MG63 (cell line): ENCODE measurements around the gene SDHAF4. TPM values are rescaled to one million over a fixed set of nuclear protein-coding genes. Genes with fewer than 3 reads are reported as not detected.
"Not testable (repeated sequence)": the region's sequence is repeated elsewhere in the genome, so short reads cannot be mapped to it uniquely, and the experiment has no call there.

ENCODE experiments used
- DNase-seq: peaks from one replicate; pipeline ENCODE4 v3.0.0-alpha.2; 2020
- H3K27me3 ChIP-seq: fragments of 250-450 bp; sonication (Bioruptor Pico); 2 replicates; pipeline ENCODE4 v1.5.1; 2020; ENCODE audit warnings: mild to moderate bottlenecking, moderate library complexity
- H3K36me3 ChIP-seq: fragments of 250-450 bp; sonication (Bioruptor Pico); 2 replicates; pipeline ENCODE4 v1.5.1; 2020; ENCODE audit warnings: mild to moderate bottlenecking, moderate library complexity
- H3K4me3 ChIP-seq: fragments of 250-450 bp; sonication (Bioruptor Pico); 2 replicates; pipeline ENCODE4 v1.5.1; 2020; ENCODE audit warnings: mild to moderate bottlenecking, moderate library complexity
- H3K9me3 ChIP-seq: fragments of 250-450 bp; sonication (Bioruptor Pico); 2 replicates; pipeline ENCODE4 v1.5.1; 2020; ENCODE audit warnings: mild to moderate bottlenecking, moderate library complexity
- total RNA-seq: library from RNA; depleted of rRNA; stranded (reverse); fragments of >200 nt; shearing (Covaris generic); gene quantifications from 2 replicates; pipeline ENCODE4 v1.2.3, GENCODE V29; 2014; ENCODE audit warnings: low replicate concordance; rRNA removed

The SDHAF4 gene
- 0.91 and 3.2 TPM in 2 replicates for total RNA-seq

- DNase-seq, result peak; percentile 91
Measured at GRCh38 chr6:70566751-70567382, at the start of gene SDHAF4. SDHAF4 (plus strand) TSS chr6:70566930; CDS start chr6:70566941, 11 bp downstream.

GRCh38 chr6:70518723-70519122, 48.0 kb upstream of the SDHAF4 start:
- no peaks in the 10 kb centered on the region for H3K36me3 ChIP-seq
- H3K4me3 ChIP-seq, result no peak overlapping the region
- no peaks in the 10 kb centered on the region for H3K9me3 ChIP-seq
- no peaks in the 10 kb centered on the region for H3K27me3 ChIP-seq
- no peak for DNase-seq

More at GRCh38 chr6:70566751-70567382, at the start of gene SDHAF4:
- Histone ChIP-seq H3K27me3 (no peaks in the 10 kb centered on the region), H3K9me3 (no peaks in the 10 kb centered on the region), H3K36me3 (peaks cover 8% of the 10 kb centered on the region), H3K4me3 (peak within 1 kb of the TSS; percentile 93)

- H3K9me3 ChIP-seq, result no peaks in the 10 kb centered on the region
- no peaks in the 10 kb centered on the region for H3K27me3 ChIP-seq
- no peak overlapping the region for H3K4me3 ChIP-seq
- no peak for DNase-seq
- no peaks in the 10 kb centered on the region for H3K36me3 ChIP-seq
Measured at GRCh38 chr6:70520575-70520974, 46.2 kb upstream of the SDHAF4 start.

GRCh38 chr6:70524721-70525286, 41.9 kb upstream of the SDHAF4 start:
- no peaks in the 10 kb centered on the region for H3K27me3 ChIP-seq
- no peak for DNase-seq
- no peak overlapping the region for H3K4me3 ChIP-seq
- H3K36me3 ChIP-seq, result no peaks in the 10 kb centered on the region
- no peaks in the 10 kb centered on the region for H3K9me3 ChIP-seq

DNA sequence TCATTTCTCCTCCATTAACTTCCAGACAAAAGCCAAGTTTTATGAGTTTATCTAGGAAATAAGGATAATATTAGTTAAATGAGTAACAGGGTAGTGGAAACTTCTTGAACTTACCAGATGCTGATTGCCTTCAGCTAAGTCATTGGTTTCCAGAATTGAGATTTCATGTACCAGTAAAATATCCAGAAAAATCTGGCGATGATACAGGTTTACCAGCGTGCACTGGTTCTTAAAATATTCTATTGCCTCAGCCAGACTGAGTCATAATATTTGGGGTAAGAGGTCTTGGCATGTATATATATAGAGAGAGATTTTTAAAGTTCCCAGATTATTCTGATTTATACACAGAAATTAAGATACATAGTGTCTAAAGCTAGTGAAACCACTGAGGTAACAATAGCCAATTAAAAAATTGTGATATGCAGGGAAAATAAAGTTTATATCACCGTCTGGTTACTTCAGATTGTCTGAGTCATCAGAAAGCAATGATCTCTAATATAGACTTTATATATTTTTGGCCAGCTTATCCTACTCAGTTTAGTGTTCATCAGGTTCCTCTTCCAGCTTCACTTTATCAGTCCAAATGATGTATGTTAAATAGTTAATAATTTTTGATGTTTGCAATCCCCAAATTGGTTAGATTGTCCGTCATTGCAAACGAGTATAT, 39.5 kb upstream of the SDHAF4 start:
- Histone ChIP-seq H3K9me3 (no peaks in the 10 kb centered on the region), H3K27me3 (no peaks in the 10 kb centered on the region), H3K4me3 (no peak overlapping the region), H3K36me3 (no peaks in the 10 kb centered on the region)
- DNase-seq, result no peak

- Histone ChIP-seq H3K27me3 (no peaks in the 10 kb centered on the region), H3K4me3 (no peak overlapping the region), H3K36me3 (no peaks in the 10 kb centered on the region), H3K9me3 (no peaks in the 10 kb centered on the region)
- DNase-seq, result no peak
Measured at GRCh38 chr6:70530023-70530422, 36.7 kb upstream of the SDHAF4 start.

- Histone ChIP-seq H3K27me3 (no peaks in the 10 kb centered on the region), H3K36me3 (no peaks in the 10 kb centered on the region), H3K4me3 (no peak overlapping the region), H3K9me3 (no peaks in the 10 kb centered on the region)
- DNase-seq, result no peak
Measured at GRCh38 chr6:70531133-70531532, 35.6 kb upstream of the SDHAF4 start.

- no peaks in the 10 kb centered on the region for H3K9me3 ChIP-seq
- no peak overlapping the region for H3K4me3 ChIP-seq
- H3K36me3 ChIP-seq, result no peaks in the 10 kb centered on the region
- DNase-seq, result no peak
- H3K27me3 ChIP-seq, result no peaks in the 10 kb centered on the region
Measured at GRCh38 chr6:70537266-70537665, 29.5 kb upstream of the SDHAF4 start.

- H3K9me3 ChIP-seq, result no peaks in the 10 kb centered on the region
- no peak for DNase-seq
- no peak overlapping the region for H3K4me3 ChIP-seq
- H3K36me3 ChIP-seq, result no peaks in the 10 kb centered on the region
- H3K27me3 ChIP-seq, result no peaks in the 10 kb centered on the region
Measured at GRCh38 chr6:70538376-70538775, 28.4 kb upstream of the SDHAF4 start.

DNA sequence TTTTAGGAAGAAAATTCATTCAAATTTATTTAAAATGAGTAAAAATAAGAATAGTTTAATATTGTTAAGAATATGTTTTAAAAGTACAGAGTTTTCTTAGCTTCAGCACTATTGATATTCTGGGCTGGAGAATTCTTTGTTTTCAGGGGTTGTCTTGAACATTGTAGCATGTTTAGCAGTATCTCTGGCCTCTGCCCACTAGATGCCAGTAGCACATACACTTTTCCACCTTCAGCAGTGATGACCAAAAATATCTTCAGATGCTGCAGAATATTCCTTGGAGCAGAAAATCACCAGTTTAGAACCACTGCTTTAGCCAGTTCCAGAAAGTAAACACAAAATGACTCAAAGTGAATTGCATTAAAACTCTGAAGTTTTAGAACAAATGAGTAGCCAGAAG, 19.4 kb upstream of the SDHAF4 start:
- Histone ChIP-seq H3K27me3 (no peaks in the 10 kb centered on the region), H3K36me3 (no peaks in the 10 kb centered on the region), H3K9me3 (no peaks in the 10 kb centered on the region), H3K4me3 (no peak overlapping the region)
- no peak for DNase-seq

DNA sequence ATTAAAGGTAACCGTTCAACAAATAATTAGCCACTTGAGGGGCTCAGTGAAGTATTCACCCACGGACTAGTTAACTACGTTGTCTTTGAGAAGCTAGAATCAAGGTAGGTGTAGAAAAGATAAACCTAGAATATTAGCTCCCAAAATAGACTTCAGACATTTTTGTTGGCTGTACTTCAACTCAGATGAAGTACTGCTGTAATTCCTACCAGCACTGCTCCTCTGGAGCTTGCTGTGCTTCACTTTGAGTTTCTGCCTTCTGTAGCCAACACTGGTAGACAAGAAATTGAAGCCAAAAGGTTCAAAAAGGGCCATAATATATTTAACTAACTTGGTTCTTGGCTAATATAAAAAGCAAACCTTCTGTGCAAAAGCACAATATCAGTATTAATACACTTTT, 18.8 kb upstream of the SDHAF4 start:
- no peaks in the 10 kb centered on the region for H3K9me3 ChIP-seq
- no peak for DNase-seq
- H3K27me3 ChIP-seq, result no peaks in the 10 kb centered on the region
- H3K4me3 ChIP-seq, result no peak overlapping the region
- no peaks in the 10 kb centered on the region for H3K36me3 ChIP-seq

GRCh38 chr6:70549327-70549726, 17.4 kb upstream of the SDHAF4 start:
- H3K36me3 ChIP-seq, result no peaks in the 10 kb centered on the region
- no peaks in the 10 kb centered on the region for H3K27me3 ChIP-seq
- H3K9me3 ChIP-seq, result no peaks in the 10 kb centered on the region
- DNase-seq, result no peak
- H3K4me3 ChIP-seq, result no peak overlapping the region

- Histone ChIP-seq H3K9me3 (no peaks in the 10 kb centered on the region), H3K36me3 (no peaks in the 10 kb centered on the region), H3K4me3 (no peak overlapping the region), H3K27me3 (no peaks in the 10 kb centered on the region)
- DNase-seq, result no peak
Measured at GRCh38 chr6:70551566-70551965, 15.2 kb upstream of the SDHAF4 start.

- DNase-seq, H3K27me3 ChIP-seq, H3K4me3 ChIP-seq, H3K9me3 ChIP-seq, H3K36me3 ChIP-seq: not testable (repeated sequence)
Measured at GRCh38 chr6:70552286-70552940, 14.3 kb upstream of the SDHAF4 start.

GRCh38 chr6:70552974-70553373, 13.8 kb upstream of the SDHAF4 start:
- Histone ChIP-seq H3K27me3 (no peaks in the 10 kb centered on the region), H3K9me3 (no peaks in the 10 kb centered on the region), H3K4me3 (no peak overlapping the region), H3K36me3 (no peaks in the 10 kb centered on the region)
- no peak for DNase-seq

DNA sequence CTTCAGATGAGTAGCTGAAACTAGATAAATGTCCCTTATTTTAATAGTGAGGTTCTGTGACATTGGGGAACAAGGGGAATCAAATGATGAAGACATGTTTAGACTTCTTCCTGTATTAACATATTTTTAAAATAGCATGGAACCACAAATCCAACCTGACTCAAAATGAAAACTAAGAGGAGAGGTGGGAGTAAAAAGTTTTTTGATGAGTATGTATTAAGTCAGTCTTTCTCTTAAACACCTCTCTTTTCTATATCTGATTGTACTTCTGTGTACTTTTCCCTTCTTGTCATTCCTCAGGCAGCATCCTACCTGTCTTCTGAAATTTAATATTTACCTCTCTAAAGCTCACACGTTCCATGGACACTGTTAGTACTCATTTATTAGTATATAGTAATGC, 8.7 kb upstream of the SDHAF4 start:
- H3K9me3 ChIP-seq, result no peaks in the 10 kb centered on the region
- DNase-seq, result no peak
- H3K27me3 ChIP-seq, result no peaks in the 10 kb centered on the region
- H3K4me3 ChIP-seq, result no peak overlapping the region
- no peaks in the 10 kb centered on the region for H3K36me3 ChIP-seq

GRCh38 chr6:70562401-70562800, 4.3 kb upstream of the SDHAF4 start:
- not testable (repeated sequence) for H3K27me3 ChIP-seq, DNase-seq, H3K36me3 ChIP-seq, H3K4me3 ChIP-seq, H3K9me3 ChIP-seq
